Omental fat pad (tissue), 4 donors: ENCODE measurements around the gene ACAP3. TPM values are rescaled to one million over a fixed set of nuclear protein-coding genes. Genes with fewer than 3 reads are reported as not detected.

Experiments used
- ATAC-seq: fragments of 150-250 bp; one replicate; pipeline ENCODE4 v1.9.1; 2016; ENCODE audit warnings: mild to moderate bottlenecking, moderate library complexity; ENCODE audit not compliant: low FRiP score
- DNase-seq: peaks from one replicate; pipeline ENCODE4 v3.0.0-alpha.2; 2019; ENCODE audit warnings: low spot score
- CTCF ChIP-seq, 3 donors: fragments of 450-650 bp; IDR thresholded peaks; one replicate each; pipeline ENCODE4 v1.5.1; 2016 to 2017; ENCODE audit warnings: antibody characterized with exemption in 3 of 3, mild to moderate bottlenecking in 3 of 3, moderate library complexity in 2 of 3
- total RNA-seq, 4 donors: library from RNA; depleted of rRNA; stranded (reverse); fragments of >200 nt; gene quantifications; one replicate each; pipeline ENCODE4 v1.1.0, GENCODE V29; 2016

Gene ACAP3
- total RNA-seq, 4 donors from 2014 or later: 19.2 to 41.8 (median 38.1) TPM

DNA sequence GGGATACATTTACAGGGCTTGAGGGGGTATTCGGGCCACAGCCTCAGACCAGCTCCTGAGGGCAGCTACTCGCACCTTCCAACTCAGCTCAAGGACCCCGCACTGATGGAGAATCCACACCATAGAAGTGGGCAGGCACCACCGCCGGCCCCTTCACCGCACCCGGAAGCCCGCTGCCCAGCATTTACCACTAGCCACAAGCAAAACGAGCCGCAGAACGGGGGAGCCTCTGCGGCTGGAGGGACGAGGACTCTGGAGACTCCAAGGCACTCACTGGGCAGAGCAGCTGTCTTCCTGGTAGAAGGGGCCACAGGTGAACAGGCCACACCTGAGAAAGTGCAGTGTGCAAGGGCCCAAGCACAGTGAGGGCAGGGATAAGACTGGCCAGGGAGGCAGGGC lies 39.4 kb downstream of the ACAP3 start:
- DNase-seq (no peak), ATAC-seq (no peak)
- TF ChIP-seq CTCF (IDR thresholded peaks at IDR 0.05): no peak

DNA sequence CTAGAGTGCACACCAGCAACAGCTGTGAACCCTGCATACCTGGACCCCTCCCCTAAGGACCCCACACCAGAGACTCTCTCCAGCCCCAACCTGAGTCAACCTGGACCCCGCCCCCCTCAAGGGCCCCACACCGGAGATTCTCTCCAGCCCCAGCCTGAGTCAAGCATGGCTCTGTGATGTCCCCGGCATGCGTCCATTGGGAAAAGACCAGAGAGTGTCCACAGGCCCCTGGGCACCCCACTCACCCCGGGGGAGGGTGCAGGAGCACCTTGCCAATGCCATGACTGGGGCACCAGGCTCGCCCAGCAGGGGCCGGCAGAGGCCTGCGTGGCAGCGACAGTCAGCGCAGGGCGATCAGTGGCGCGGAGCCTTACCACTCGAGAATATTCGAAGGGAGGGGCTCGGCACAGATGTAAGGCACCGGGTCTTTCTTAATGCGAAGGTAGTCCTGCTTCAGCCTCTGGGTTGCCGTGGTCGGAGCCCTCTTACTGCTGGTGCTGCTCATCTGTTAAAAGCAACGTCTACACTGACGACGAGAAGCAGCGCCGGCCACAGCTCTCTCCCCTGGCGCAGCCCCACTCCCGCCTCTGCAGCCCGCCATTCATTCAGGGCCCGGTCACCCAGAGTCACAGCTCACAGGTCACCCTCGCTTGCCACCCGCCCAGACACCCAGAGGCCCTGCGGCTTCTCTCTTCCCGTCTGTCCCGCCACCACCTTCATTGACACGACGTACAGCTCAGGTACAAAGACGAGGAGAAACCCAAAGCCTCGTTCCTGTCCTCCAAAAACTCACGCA lies 40.0 kb downstream of the ACAP3 start:
- TF ChIP-seq CTCF (IDR thresholded peaks at IDR 0.05): no peak
- no peak for ATAC-seq
- no peak for DNase-seq

GRCh38 chr1:1264868-1265272 lies 42.9 kb downstream of the ACAP3 start:
- DNase-seq (no peak), ATAC-seq (no peak)
- no peak for TF ChIP-seq CTCF (IDR thresholded peaks at IDR 0.05)

GRCh38 chr1:1264026-1264425 lies 43.7 kb downstream of the ACAP3 start:
- TF ChIP-seq CTCF (IDR thresholded peaks at IDR 0.05): no peak
- no peak for DNase-seq
- no peak for ATAC-seq

DNA sequence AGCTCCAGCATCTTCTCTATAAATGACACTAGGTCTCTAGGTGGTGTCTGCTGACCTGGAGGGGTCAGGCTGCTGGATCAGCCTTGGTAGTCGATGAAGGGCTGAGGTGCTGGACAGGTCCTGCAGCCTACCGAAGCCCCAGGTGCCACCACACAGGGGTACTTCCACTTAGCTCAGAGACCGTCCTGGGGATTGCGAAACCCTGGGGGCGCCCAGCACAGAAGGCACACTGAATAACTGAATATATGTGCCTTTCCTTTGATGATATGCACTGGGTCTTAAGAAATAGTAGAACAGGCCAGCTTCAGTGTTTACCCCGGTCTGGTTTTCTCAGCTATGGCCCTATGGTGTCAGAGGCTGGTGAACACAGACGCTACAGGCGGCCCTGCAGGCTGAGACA lies 45.0 kb downstream of the ACAP3 start:
- no peak for TF ChIP-seq CTCF (IDR thresholded peaks at IDR 0.05)
- ATAC-seq: no peak
- DNase-seq: no peak

GRCh38 chr1:1262071-1262470 lies 45.7 kb downstream of the ACAP3 start:
- no peak for TF ChIP-seq CTCF (IDR thresholded peaks at IDR 0.05)

More at GRCh38 chr1:1262071-1262470, 45.7 kb downstream of the ACAP3 start:
- DNase-seq: no peak
- no peak for ATAC-seq
